ENCODE results near the gene RIOK2.

RIOK2 gene

GRCh38 chr5:97120195-97120594 lies 62.9 kb downstream of the RIOK2 start:
- DNase-seq: no peak

- no peak for DNase-seq
These were observed 64.0 kb downstream of the RIOK2 start for GRCh38 chr5:97119007-97119390.

- DNase-seq: no peak
These were observed 64.6 kb downstream of the RIOK2 start for GRCh38 chr5:97118261-97119006.

- DNase-seq: no peak
These were observed 67.1 kb downstream of the RIOK2 start for GRCh38 chr5:97115932-97116331.

- no peak for DNase-seq
These were observed 70.8 kb downstream of the RIOK2 start for GRCh38 chr5:97112230-97112629.

GRCh38 chr5:97111616-97112015 lies 71.4 kb downstream of the RIOK2 start:
- DNase-seq: no peak

- DNase-seq: no peak
These were observed 72.0 kb downstream of the RIOK2 start for GRCh38 chr5:97111004-97111403.

All from Kasumi-1 (cell line).